Lower leg skin (tissue), 3 donors: ENCODE data around the gene SAMSN1.

Experiments
- POLR2A ChIP-seq, 2 donors: fragments of 450-650 bp; IDR thresholded peaks; one replicate each; pipeline ENCODE4 v1.6.1; 2016 to 2017; ENCODE audit warnings: antibody characterized with exemption in 2 of 2, mild to moderate bottlenecking in 1 of 2, moderate library complexity in 1 of 2
- TF ChIP-seq, protein P1 (sequence below), 3 donors: fragments of 450-650 bp; IDR thresholded peaks; one replicate each; pipeline ENCODE4 v1.5.1; 2016; ENCODE audit warnings: antibody characterized with exemption in 3 of 3, mild to moderate bottlenecking in 3 of 3, moderate library complexity in 2 of 3

DNA sequence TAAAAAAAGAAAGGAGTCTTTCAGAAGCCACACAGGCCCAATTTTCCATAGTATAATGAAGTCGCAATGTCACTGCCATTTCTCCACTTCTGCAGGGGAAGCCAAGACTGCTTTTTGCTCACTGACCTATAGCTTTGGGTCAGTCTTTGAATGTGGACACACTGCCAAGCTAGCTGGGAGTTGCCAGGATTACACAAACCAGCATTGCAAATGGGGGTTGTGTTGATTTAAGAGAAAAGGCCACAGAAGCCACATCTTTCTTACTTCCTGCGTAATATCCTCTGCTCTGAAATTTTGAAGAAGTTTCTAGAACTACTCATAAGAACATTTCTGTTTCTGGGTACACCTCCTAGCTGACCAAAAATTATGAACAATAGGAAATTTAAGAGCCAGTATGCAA, 45.8 kb upstream of the SAMSN1 start:
- TF ChIP-seq, protein P1, sequence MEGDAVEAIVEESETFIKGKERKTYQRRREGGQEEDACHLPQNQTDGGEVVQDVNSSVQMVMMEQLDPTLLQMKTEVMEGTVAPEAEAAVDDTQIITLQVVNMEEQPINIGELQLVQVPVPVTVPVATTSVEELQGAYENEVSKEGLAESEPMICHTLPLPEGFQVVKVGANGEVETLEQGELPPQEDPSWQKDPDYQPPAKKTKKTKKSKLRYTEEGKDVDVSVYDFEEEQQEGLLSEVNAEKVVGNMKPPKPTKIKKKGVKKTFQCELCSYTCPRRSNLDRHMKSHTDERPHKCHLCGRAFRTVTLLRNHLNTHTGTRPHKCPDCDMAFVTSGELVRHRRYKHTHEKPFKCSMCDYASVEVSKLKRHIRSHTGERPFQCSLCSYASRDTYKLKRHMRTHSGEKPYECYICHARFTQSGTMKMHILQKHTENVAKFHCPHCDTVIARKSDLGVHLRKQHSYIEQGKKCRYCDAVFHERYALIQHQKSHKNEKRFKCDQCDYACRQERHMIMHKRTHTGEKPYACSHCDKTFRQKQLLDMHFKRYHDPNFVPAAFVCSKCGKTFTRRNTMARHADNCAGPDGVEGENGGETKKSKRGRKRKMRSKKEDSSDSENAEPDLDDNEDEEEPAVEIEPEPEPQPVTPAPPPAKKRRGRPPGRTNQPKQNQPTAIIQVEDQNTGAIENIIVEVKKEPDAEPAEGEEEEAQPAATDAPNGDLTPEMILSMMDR (IDR thresholded peaks at IDR 0.05): no peak
- TF ChIP-seq POLR2A (IDR thresholded peaks at IDR 0.05): no peak
